Measurements from ENCODE around the gene ZNF593. TPM values are rescaled to one million over a fixed set of nuclear protein-coding genes. Genes with fewer than 3 reads are reported as not detected.

Gene ZNF593
- total and polyA plus RNA-seq, 9 of the 15 experiments (the other 6 are each of a cell fraction or from before 2014, with no cell fraction given): 9.8 to 334 (median 48.2) TPM

DNA sequence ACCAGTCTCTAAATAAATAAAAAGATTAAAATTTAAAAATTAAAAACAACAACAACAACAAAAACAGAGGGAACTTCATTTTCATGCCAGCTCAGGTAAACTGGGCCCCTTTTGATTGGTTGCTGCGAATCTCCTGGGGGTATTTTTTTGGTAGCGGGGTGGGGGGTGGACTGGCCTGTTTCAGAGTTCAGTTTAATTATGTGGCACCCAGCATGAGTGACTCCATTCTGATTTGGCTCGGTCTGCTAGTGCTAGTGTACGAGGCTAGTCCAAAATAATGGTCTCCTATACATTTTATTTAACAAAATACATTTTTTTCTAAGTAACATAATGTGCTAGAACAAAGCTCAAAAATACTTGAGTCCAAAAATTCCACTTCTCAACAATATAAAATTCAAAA lies 39.9 kb upstream of the ZNF593 start (continued):
- peak; percentile 73; the same call in 1 of the 2 replicates for TF ChIP-seq TSHZ1 (CRISPR knock-in tag; IDR thresholded peaks at IDR 0.05)
- no peak for TF ChIP-seq ZKSCAN8 (CRISPR knock-in tag; IDR thresholded peaks at IDR 0.05)
- peak; percentile 96 for TF ChIP-seq ZNF592 (IDR thresholded peaks at IDR 0.05)
- no peak for TF ChIP-seq FUS (optimal IDR thresholded peaks at IDR 0.05; ENCODE audit: low read depth, low read length)
- TF ChIP-seq, protein P1, sequence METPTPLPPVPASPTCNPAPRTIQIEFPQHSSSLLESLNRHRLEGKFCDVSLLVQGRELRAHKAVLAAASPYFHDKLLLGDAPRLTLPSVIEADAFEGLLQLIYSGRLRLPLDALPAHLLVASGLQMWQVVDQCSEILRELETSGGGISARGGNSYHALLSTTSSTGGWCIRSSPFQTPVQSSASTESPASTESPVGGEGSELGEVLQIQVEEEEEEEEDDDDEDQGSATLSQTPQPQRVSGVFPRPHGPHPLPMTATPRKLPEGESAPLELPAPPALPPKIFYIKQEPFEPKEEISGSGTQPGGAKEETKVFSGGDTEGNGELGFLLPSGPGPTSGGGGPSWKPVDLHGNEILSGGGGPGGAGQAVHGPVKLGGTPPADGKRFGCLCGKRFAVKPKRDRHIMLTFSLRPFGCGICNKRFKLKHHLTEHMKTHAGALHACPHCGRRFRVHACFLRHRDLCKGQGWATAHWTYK (CRISPR knock-in tag; IDR thresholded peaks at IDR 0.05): no peak
- no peak for TF ChIP-seq USF1 (CRISPR knock-in tag; IDR thresholded peaks at IDR 0.05)
- TF ChIP-seq ARID3B (CRISPR knock-in tag; IDR thresholded peaks at IDR 0.05; ENCODE audit: borderline replicate concordance): no peak
- 0 out of 2 replicates have a peak, but pooled peaks have one; percentile 19 for TF ChIP-seq ZNF79 (CRISPR knock-in tag; IDR thresholded peaks at IDR 0.05; ENCODE audit: low read depth)
- no peak for TF ChIP-seq CREBBP (IDR thresholded peaks at IDR 0.05; ENCODE audit: low read depth, low read length)
- no peak for TF ChIP-seq NBN (IDR thresholded peaks at IDR 0.05; ENCODE audit: low read depth)
- no peak for TF ChIP-seq ZNF12 (CRISPR knock-in tag; IDR thresholded peaks at IDR 0.05)
- peak; percentile 75 for TF ChIP-seq PTRF (tag; IDR thresholded peaks at IDR 0.05)
- no peak for TF ChIP-seq FOS (IDR thresholded peaks at IDR 0.05; ENCODE audit: extremely low read depth, insufficient read length)
- TF ChIP-seq ZSCAN29 (IDR thresholded peaks at IDR 0.05): no peak
- peak; percentile 87 for TF ChIP-seq KLF6 (CRISPR knock-in tag; IDR thresholded peaks at IDR 0.05; ENCODE audit: borderline replicate concordance)
- no peak for TF ChIP-seq ZC3H4 (CRISPR knock-in tag; IDR thresholded peaks at IDR 0.05; ENCODE audit: borderline replicate concordance)
- TF ChIP-seq ZC3H11A (IDR thresholded peaks at IDR 0.05; ENCODE audit: low read depth, low read length): no peak
- no peak for TF ChIP-seq RB1 (IDR thresholded peaks at IDR 0.05; ENCODE audit: low read depth)
